BLaER1 (cell line): ENCODE data around the gene ZNF584.

ENCODE experiments used
- H3K27ac ChIP-seq: shearing (Covaris generic); formaldehyde crosslinking; 2 replicates; pipeline ENCODE4 v1.8.1; 2022
- H3K27me3 ChIP-seq: shearing (Covaris generic); formaldehyde crosslinking; 2 replicates; pipeline ENCODE4 v1.8.1; 2022
- H3K36me3 ChIP-seq: shearing (Covaris generic); formaldehyde crosslinking; 2 replicates; pipeline ENCODE4 v1.8.1; 2022
- H3K4me1 ChIP-seq: shearing (Covaris generic); formaldehyde crosslinking; 2 replicates; pipeline ENCODE4 v1.8.1; 2022
- H3K4me2 ChIP-seq: shearing (Covaris generic); formaldehyde crosslinking; 2 replicates; pipeline ENCODE4 v1.8.1; 2022
- H3K4me3 ChIP-seq: shearing (Covaris generic); formaldehyde crosslinking; 2 replicates; pipeline ENCODE4 v1.8.1; 2022
- H3K9ac ChIP-seq: shearing (Covaris generic); formaldehyde crosslinking; 2 replicates; pipeline ENCODE4 v1.8.1; 2022
- H3K9me3 ChIP-seq: shearing (Covaris generic); formaldehyde crosslinking; 2 replicates; pipeline ENCODE4 v1.8.1; 2022
- H4K20me1 ChIP-seq: shearing (Covaris generic); formaldehyde crosslinking; 2 replicates; pipeline ENCODE4 v1.8.1; 2022
- Cebpa-rat ChIP-seq: shearing (Covaris generic); IDR thresholded peaks from 2 replicates; pipeline ENCODE4 v1.8.1; 2022

ZNF584 gene

DNA sequence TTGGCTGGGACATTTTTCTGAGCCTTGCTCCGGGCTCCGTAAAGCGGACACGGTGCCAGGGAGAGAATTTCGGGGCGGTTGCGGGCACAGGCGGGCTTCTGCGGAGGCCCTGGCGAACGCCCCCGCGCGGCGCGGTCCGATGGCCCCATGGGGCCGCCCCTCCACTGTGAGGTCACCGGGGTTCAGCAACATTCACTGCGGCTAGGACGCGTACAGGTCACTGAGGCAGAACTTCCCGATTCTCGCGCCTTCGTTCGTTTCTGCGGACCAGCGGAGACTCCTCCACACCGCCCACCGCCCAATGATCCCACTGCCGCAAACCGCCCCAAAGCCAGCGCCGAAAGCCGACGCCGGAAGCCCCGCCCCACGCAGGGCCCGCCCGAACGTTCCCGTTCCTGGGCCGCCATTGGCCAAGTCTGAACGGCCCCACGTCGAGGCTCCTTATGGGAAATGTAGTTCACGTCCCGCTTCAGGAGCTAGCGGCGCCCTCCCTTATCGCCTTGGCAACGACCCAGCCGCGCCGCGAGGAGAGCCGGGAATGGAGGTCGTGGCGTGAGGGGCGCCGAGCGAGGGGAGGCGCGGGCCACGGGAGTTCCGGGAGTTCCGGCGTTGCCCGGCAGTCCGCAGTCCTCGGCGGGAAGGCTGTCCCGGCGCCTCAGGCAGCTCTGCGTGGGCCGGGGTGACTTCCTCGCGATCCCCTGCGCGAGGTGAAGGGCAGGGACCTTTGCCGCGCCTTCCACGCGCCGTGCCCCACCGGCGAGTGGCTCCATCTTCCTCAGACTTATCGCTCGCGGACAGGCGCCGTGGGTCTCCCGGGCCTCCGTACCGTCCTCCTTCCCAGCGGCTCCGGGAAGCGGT lies at the start of gene ZNF584:
Gene ZNF584 (plus strand): TSS at position 498 of the 858 bp plus-strand sequence. CDS start 499 bp downstream, outside the sequence.
- Histone ChIP-seq H3K27ac (peak within 1 kb of the TSS; percentile 84), H3K4me2 (peak within 1 kb of the TSS; percentile 95)
- no peak for TF ChIP-seq Cebpa-rat

DNA sequence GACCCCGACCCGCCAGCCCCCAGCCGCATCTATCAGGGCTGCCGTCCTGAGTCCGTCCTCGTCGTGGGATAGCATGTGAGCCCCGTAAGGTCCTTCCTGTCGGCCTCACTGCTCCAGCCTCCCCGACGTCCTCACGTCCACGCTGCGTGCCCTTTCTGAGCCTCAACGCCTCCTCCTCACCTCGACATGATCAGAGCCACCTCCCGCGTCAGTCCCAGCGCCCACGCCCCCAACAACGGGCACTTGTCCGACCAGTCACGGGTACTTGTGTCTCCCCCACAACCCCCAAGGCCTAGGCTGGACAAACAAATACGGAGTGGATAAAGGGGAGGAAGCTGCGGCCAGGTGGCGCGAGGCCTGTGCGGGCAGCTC lies 46.6 kb upstream of the ZNF584 start:
- Histone ChIP-seq H4K20me1 (no peaks in the 10 kb centered on the region), H3K36me3 (peaks cover 6% of the 10 kb centered on the region; the same call in 1 of the 2 replicates), H3K27me3 (peaks cover 14% of the 10 kb centered on the region), H3K9ac (peak overlapping the region; percentile 83), H3K4me1 (peaks cover 76% of the 10 kb centered on the region), H3K4me2 (peak overlapping the region; percentile 89), H3K9me3 (no peaks in the 10 kb centered on the region), H3K27ac (peak overlapping the region; percentile 90), H3K4me3 (peak overlapping the region; percentile 72)
- TF ChIP-seq Cebpa-rat = no peak

More for the DNA sequence above, at the start of gene ZNF584:
- Histone ChIP-seq H3K4me1 (peaks cover 27% of the 10 kb centered on the region), H3K36me3 (0 out of 2 replicates have a peak, but pooled peaks cover 4% of the 10 kb centered on the region), H3K9me3 (no peaks in the 10 kb centered on the region), H3K9ac (peak within 1 kb of the TSS; percentile 86), H3K27me3 (no peaks in the 10 kb centered on the region), H3K4me3 (peak within 1 kb of the TSS; percentile 94), H4K20me1 (peaks cover 9% of the 10 kb centered on the region; the same call in 1 of the 2 replicates)

- TF ChIP-seq Cebpa-rat = no peak
- no peaks in the 10 kb centered on the region for H3K9me3 ChIP-seq
- peak within 1 kb of the TSS; percentile 89 for H3K4me2 ChIP-seq
These were observed 46.0 kb upstream of the ZNF584 start, which contains the start of gene ZNF497 for GRCh38 chr19:58362272-58362994. Gene ZNF497 (minus strand): TSS chr19:58362751. CDS start chr19:58357635, 5,116 bp downstream.

GRCh38 chr19:58364146-58364545 lies 44.3 kb upstream of the ZNF584 start:
- Histone ChIP-seq H3K9me3 (no peaks in the 10 kb centered on the region), H4K20me1 (no peaks in the 10 kb centered on the region), H3K4me2 (peak overlapping the region; percentile 89), H3K9ac (no peak overlapping the region), H3K27me3 (no peaks in the 10 kb centered on the region), H3K36me3 (peaks cover 28% of the 10 kb centered on the region), H3K4me1 (peaks cover 56% of the 10 kb centered on the region), H3K4me3 (no peak overlapping the region), H3K27ac (no peak overlapping the region)
- no peak for TF ChIP-seq Cebpa-rat

More at GRCh38 chr19:58362272-58362994, 46.0 kb upstream of the ZNF584 start, which contains the start of gene ZNF497:
- Histone ChIP-seq H4K20me1 (no peaks in the 10 kb centered on the region), H3K27me3 (peaks cover 8% of the 10 kb centered on the region), H3K36me3 (peaks cover 11% of the 10 kb centered on the region), H3K9ac (peak within 1 kb of the TSS; percentile 83), H3K4me3 (peak within 1 kb of the TSS; percentile 72), H3K4me1 (peaks cover 74% of the 10 kb centered on the region), H3K27ac (peak within 1 kb of the TSS; percentile 90)

GRCh38 chr19:58366585-58367430 lies 41.6 kb upstream of the ZNF584 start:
- H3K27ac ChIP-seq = no peak overlapping the region; the same call in 1 of the 2 replicates
- no peaks in the 10 kb centered on the region for H3K27me3 ChIP-seq
- peaks cover 34% of the 10 kb centered on the region for H3K36me3 ChIP-seq
- H3K4me2 ChIP-seq = peak overlapping the region; percentile 27
- no peaks in the 10 kb centered on the region for H4K20me1 ChIP-seq
- TF ChIP-seq Cebpa-rat = no peak
- no peaks in the 10 kb centered on the region for H3K9me3 ChIP-seq
- no peak overlapping the region for H3K4me3 ChIP-seq
- no peak overlapping the region for H3K9ac ChIP-seq
- peaks cover 45% of the 10 kb centered on the region for H3K4me1 ChIP-seq

- Histone ChIP-seq H3K4me3 (no peak overlapping the region), H3K27me3 (no peaks in the 10 kb centered on the region), H3K27ac (no peak overlapping the region), H3K4me2 (no peak overlapping the region), H3K36me3 (peaks cover 34% of the 10 kb centered on the region), H4K20me1 (no peaks in the 10 kb centered on the region), H3K4me1 (peaks cover 49% of the 10 kb centered on the region), H3K9me3 (no peaks in the 10 kb centered on the region), H3K9ac (no peak overlapping the region)
- TF ChIP-seq Cebpa-rat = no peak
These were observed 40.6 kb upstream of the ZNF584 start for GRCh38 chr19:58367698-58368454.

- no peak for TF ChIP-seq Cebpa-rat
- peaks cover 34% of the 10 kb centered on the region for H3K36me3 ChIP-seq
- no peaks in the 10 kb centered on the region for H3K27me3 ChIP-seq
- H3K9ac ChIP-seq = no peak overlapping the region
- H3K4me2 ChIP-seq = no peak overlapping the region
- peaks cover 42% of the 10 kb centered on the region for H3K4me1 ChIP-seq
- H3K9me3 ChIP-seq = no peaks in the 10 kb centered on the region
- H3K27ac ChIP-seq = no peak overlapping the region
- no peak overlapping the region for H3K4me3 ChIP-seq
- H4K20me1 ChIP-seq = no peaks in the 10 kb centered on the region
These were observed 39.7 kb upstream of the ZNF584 start for GRCh38 chr19:58368561-58369360.
